K562 (cell line): ENCODE results near the gene PASD1. TPM values are rescaled to one million over a fixed set of nuclear protein-coding genes. Genes with fewer than 3 reads are reported as not detected.
"Not testable (repeated sequence)": the region's sequence is repeated elsewhere in the genome, so short reads cannot be mapped to it uniquely, and the experiment has no call there.

Experiments used
- ATAC-seq: fragments of 200-7000 bp; cut with Tn5 transposase; 3 replicates; pipeline ENCODE4 v1.9.1; 2020; ENCODE audit warnings: moderate library complexity
- BruUV-seq: library from RNA; stranded (reverse); fragments of 400-500 nt; replicated peaks from 2 replicates; lab custom pipeline; 2021; lab: Mats Ljungman, UMichigan
- CTCF ChIA-PET: fragments of 300-600 bp; formaldehyde crosslinking; extraction: SDS; loops from one replicate; lab custom pipeline; 2021; ENCODE audit warnings: low intra/inter-chr PET ratio; lab: Yijun Ruan, JAX
- POLR2A ChIA-PET: fragments of 300-600, 350-650 bp; sonication (Branson Sonifier 250); formaldehyde crosslinking; extraction: SDS; loops from one replicate; lab custom pipeline; 2021; ENCODE audit warnings: antibody characterized with exemption, inconsistent platforms; lab: Yijun Ruan, JAX
- DNase-seq, 4 experiments: peaks; one replicate each; pipeline versions ENCODE4 v3.0.0 to v3.0.0-alpha.2; 2011 to 2018; ENCODE audit warnings: low spot score in 3 of 4, mixed read lengths in 3 of 4; ENCODE audit errors: extremely low read depth in 1 of 4
- FAIRE-seq: peaks from 2 replicates; lab custom pipeline; 2011; peaks lifted over from hg19 to GRCh38; lab: Jason Lieb, UNC
- H2AFZ ChIP-seq: 2 replicates; pipeline ENCODE4 v1.6.0; 2011; ENCODE audit warnings: low read depth, low read length, control low read depth, inconsistent platforms
- H3K27ac ChIP-seq: fragments of 200-600 bp; 3 replicates; pipeline ENCODE4 v1.8.0; 2011; ENCODE audit warnings: low read depth, mild to moderate bottlenecking, control low read depth, inconsistent platforms, low read length, moderate library complexity, mixed read lengths; ENCODE audit errors: extremely low read depth
- H3K27me3 ChIP-seq, 2 experiments: fragments of 300-600 bp in 1 of 2; 2 replicates in 1 of 2; 3 replicates in 1 of 2; pipeline versions ENCODE4 v1.6.0 to v1.8.0; 2011; ENCODE audit warnings: inconsistent platforms in 2 of 2, low read length in 2 of 2, mild to moderate bottlenecking in 1 of 2, mixed read lengths in 1 of 2, moderate library complexity in 1 of 2; ENCODE audit not compliant: control insufficient read depth in 2 of 2, insufficient read depth in 2 of 2
- H3K36me3 ChIP-seq: fragments of 300-600 bp; 3 replicates; pipeline ENCODE4 v1.8.0; 2011; ENCODE audit warnings: mild to moderate bottlenecking, low read length, inconsistent platforms; ENCODE audit not compliant: control insufficient read depth, insufficient read depth
- H3K4me1 ChIP-seq, 2 experiments: fragments of 200-600 bp in 1 of 2; replicated peaks in 1 of 2; 2 replicates in 1 of 2; 3 replicates in 1 of 2; pipeline versions ENCODE4 v1.5.1 to v1.8.0; 2011; ENCODE audit warnings: inconsistent platforms in 2 of 2, low read length in 2 of 2, mild to moderate bottlenecking in 1 of 2, mixed read lengths in 1 of 2, moderate library complexity in 1 of 2; ENCODE audit not compliant: control insufficient read depth in 2 of 2, insufficient read depth in 2 of 2
- H3K4me2 ChIP-seq: 2 replicates; pipeline ENCODE4 v1.6.1; 2011; ENCODE audit warnings: low read length, control low read depth, inconsistent platforms, mixed read lengths; ENCODE audit not compliant: insufficient read depth
- H3K4me3 ChIP-seq: fragments of 200-600 bp; sonication (generic), shearing (Covaris generic); 2 replicates; pipeline ENCODE4 v1.5.1; 2016; ENCODE audit warnings: control low read depth, inconsistent platforms
- H3K79me2 ChIP-seq: fragments of 200-600 bp; 3 replicates; pipeline ENCODE4 v1.8.0; 2011; ENCODE audit warnings: low read length, inconsistent platforms; ENCODE audit not compliant: control insufficient read depth, insufficient read depth
- H3K9ac ChIP-seq, 2 experiments: 2 replicates each; pipeline versions ENCODE4 v1.6.0 to v1.6.1; 2011; ENCODE audit warnings: low read depth in 2 of 2, low read length in 2 of 2, control low read depth in 1 of 2, inconsistent platforms in 1 of 2, mild to moderate bottlenecking in 1 of 2, mixed read lengths in 1 of 2; ENCODE audit not compliant: insufficient read depth in 1 of 2
- H3K9me1 ChIP-seq: one replicate; pipeline ENCODE4 v1.6.0; 2011; ENCODE audit warnings: inconsistent platforms, mild to moderate bottlenecking, low read length, moderate library complexity; ENCODE audit not compliant: control insufficient read depth, insufficient read depth
- H3K9me3 ChIP-seq: replicated peaks from 2 replicates; pipeline ENCODE4 v1.5.1; 2011; ENCODE audit warnings: low read depth, low read length, inconsistent platforms; ENCODE audit not compliant: control insufficient read depth, insufficient read depth
- H4K20me1 ChIP-seq: replicated peaks from 2 replicates; pipeline ENCODE4 v1.6.1; 2011; ENCODE audit warnings: low read length, inconsistent platforms, mixed read lengths; ENCODE audit not compliant: control insufficient read depth, insufficient read depth
- ILF3 ChIP-seq: fragments of 450-650 bp; IDR thresholded peaks from 2 replicates; pipeline ENCODE4 v1.6.1; 2018; ENCODE audit warnings: antibody characterized with exemption, mild to moderate bottlenecking, moderate library complexity, borderline replicate concordance
- PCBP1 ChIP-seq: fragments of 200-400 bp; formaldehyde crosslinking; IDR thresholded peaks from 2 replicates; pipeline ENCODE4 v1.6.1; 2018; ENCODE audit warnings: mild to moderate bottlenecking, low read depth, low read length; ENCODE audit not compliant: poor library complexity, severe bottlenecking
- RBM25 ChIP-seq: fragments of 200-400 bp; formaldehyde crosslinking; IDR thresholded peaks from 2 replicates; pipeline ENCODE4 v1.6.1; 2018; ENCODE audit warnings: low read length, low read depth, moderate library complexity; ENCODE audit not compliant: severe bottlenecking
- ZNF146 ChIP-seq: IDR thresholded peaks from one replicate; pipeline ENCODE4 v1.6.1; 2018; ENCODE audit warnings: missing compliant biosample characterization; ENCODE audit not compliant: unreplicated experiment
- ZNF668 ChIP-seq: fragments of 250-450 bp; sonication (Bioruptor Pico); IDR thresholded peaks from 2 replicates; pipeline ENCODE4 v1.8.0; 2022; ENCODE audit warnings: mild to moderate bottlenecking, inconsistent platforms
- WGBS: fragments of 100-300 bp; shearing (Covaris generic); methylation state at CpG from one replicate; pipeline ENCODE4 v1.1.6; 2016; ENCODE audit warnings: low coverage, mixed read lengths; ENCODE audit not compliant: insufficient coverage; ENCODE audit errors: missing lambda C conversion rate; 5-methylcytosine and 5-hydroxymethylcytosine counted together
- in situ Hi-C: fragments of 300-500 bp; cut with MboI; formaldehyde crosslinking; loops from 4 replicates; pipeline ENCODE4 v1.15.0; 2018; ENCODE audit warnings: inconsistent platforms, mixed read lengths
- intact Hi-C: fragments of 100-400 bp; cut with micrococcal nuclease; formaldehyde crosslinking; loops from 2 replicates; pipeline ENCODE4 v1.14.2; 2022
- polyA plus RNA-seq, 8 experiments: library from polyadenylated mRNA; depleted of rRNA in 4 of 8; stranded (reverse) in 5 of 8; unstranded in 3 of 8; fragments of >200 nt; fragmentation: Nextera tagmentation in 2 of 8; fragmentation: Illumina TruSeq in 1 of 8; extraction: Ambion mirVana in 2 of 8; extraction: Trizol in 1 of 8; gene quantifications; 2 replicates each; pipeline versions ENCODE4 v1.2.1 to v1.2.3, GENCODE V29; 2011 to 2014; ENCODE audit warnings: inconsistent platforms in 1 of 8, missing spikeins in 1 of 8
- total RNA-seq, 7 experiments: library from RNA; depleted of rRNA in 6 of 7; stranded (reverse); fragments of >200 nt in 6 of 7; fragmentation: Illumina TruSeq in 2 of 7; extraction: Trizol in 2 of 7; gene quantifications; 2 replicates each; pipeline versions ENCODE4 v1.2.1 to v1.2.3, GENCODE V29; 2011 to 2021; ENCODE audit warnings: low replicate concordance in 1 of 7
- TF ChIP-seq, protein P1 (sequence below), 2 experiments: fragments of 450-650 bp in 1 of 2; sonication (generic) in 1 of 2; formaldehyde crosslinking; conservative IDR thresholded peaks; 2 replicates each; pipeline versions ENCODE4 v1.4.0 to v1.8.1; 2020 to 2022; ENCODE audit warnings: mild to moderate bottlenecking in 1 of 2, missing genetic modification reagents in 1 of 2
- TF ChIP-seq, protein P2 (sequence below): sonication (generic); formaldehyde crosslinking; IDR thresholded peaks from 2 replicates; pipeline ENCODE4 v1.8.1; 2023; ENCODE audit warnings: mild to moderate bottlenecking, missing genetic modification reagents
- TF ChIP-seq, protein P3 (sequence below): fragments of 450-650 bp; IDR thresholded peaks from 2 replicates; pipeline ENCODE4 v1.6.1; 2017; ENCODE audit warnings: antibody characterized with exemption

PASD1 gene
- total and polyA plus RNA-seq, 9 of the 15 experiments (the other 6 are each of a cell fraction or from before 2014, with no cell fraction given): 1.7 to 12.8 (median 9.6) TPM

DNA sequence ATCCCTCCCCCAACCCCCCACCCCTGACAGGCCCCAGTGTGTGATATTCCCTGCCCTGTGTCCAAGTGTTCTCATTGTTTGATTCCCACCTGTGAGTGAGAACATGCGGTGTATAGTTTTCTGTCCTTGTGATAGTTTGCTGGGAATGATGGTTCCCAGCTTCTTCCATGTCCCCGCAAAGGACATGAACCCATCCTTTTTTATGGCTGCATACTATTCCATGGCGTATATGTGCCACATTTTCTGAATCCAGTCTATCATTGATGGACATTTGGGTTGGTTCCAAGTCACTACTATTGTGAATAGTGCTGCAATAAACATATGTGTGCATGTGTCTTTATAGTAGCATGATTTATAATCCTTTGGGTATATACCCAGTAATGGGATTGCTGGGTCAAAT lies 29.9 kb downstream of the PASD1 start:
- H3K27me3 ChIP-seq, H4K20me1 ChIP-seq, in situ Hi-C loops, H3K79me2 ChIP-seq, ATAC-seq, FAIRE-seq, POLR2A ChIA-PET, BruUV-seq, DNase-seq, H3K36me3 ChIP-seq, H3K9ac ChIP-seq, CTCF ChIA-PET, H3K9me3 ChIP-seq, H3K4me3 ChIP-seq, H3K4me2 ChIP-seq, H3K9me1 ChIP-seq, H2AFZ ChIP-seq, H3K4me1 ChIP-seq, H3K27ac ChIP-seq, intact Hi-C loops: not testable (repeated sequence)
- TF ChIP-seq ZNF146 (CRISPR knock-in tag) (peak; percentile 88), RBM25 (peak; percentile 34)
- 18% methylated on average over 3 of the region's 3 CpGs for WGBS

DNA sequence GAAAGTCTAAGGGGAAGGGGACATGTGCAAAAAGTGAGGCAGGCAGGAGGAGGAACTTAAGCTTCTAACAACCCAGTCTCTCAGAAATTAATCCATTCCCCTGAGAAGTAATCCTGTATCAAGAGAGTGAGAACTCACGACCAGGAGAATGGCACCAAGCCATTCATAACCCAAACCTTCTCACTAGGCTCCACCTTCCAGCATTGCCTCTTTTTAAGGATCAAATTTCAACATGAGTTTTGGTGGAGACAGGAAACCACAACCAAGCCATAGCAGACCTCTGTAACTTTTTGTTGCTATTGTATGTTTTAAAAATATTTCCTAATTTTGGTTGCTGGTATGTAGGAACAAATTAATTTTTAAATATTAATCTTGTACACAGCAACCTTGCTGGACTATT lies 32.8 kb downstream of the PASD1 start:
- ATAC-seq: peak; percentile 48; the same call in 1 of the 3 replicates
- H3K79me2 ChIP-seq: no peaks in the 10 kb centered on the region
- H3K4me1 ChIP-seq: no peaks in the 10 kb centered on the region
- 0% methylated on average over 1 of the region's 1 CpG for WGBS
- BruUV-seq: no TSS peak
- no peaks in the 10 kb centered on the region for H3K27me3 ChIP-seq
- H3K9me1 ChIP-seq: no peaks in the 10 kb centered on the region
- POLR2A ChIA-PET: no interaction called here
- no peak overlapping the region for H3K9ac ChIP-seq
- intact Hi-C loops: no loop called here
- CTCF ChIA-PET: no interaction called here
- no peak for FAIRE-seq
- H3K4me2 ChIP-seq: no peak overlapping the region
- TF ChIP-seq, protein P1, sequence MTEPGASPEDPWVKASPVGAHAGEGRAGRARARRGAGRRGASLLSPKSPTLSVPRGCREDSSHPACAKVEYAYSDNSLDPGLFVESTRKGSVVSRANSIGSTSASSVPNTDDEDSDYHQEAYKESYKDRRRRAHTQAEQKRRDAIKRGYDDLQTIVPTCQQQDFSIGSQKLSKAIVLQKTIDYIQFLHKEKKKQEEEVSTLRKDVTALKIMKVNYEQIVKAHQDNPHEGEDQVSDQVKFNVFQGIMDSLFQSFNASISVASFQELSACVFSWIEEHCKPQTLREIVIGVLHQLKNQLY (CRISPR knock-in tag; conservative IDR thresholded peaks at IDR 0.05): no peak
- TF ChIP-seq ZNF668 (no peak), PCBP1 (no peak), ILF3 (no peak)
- TF ChIP-seq, protein P2, sequence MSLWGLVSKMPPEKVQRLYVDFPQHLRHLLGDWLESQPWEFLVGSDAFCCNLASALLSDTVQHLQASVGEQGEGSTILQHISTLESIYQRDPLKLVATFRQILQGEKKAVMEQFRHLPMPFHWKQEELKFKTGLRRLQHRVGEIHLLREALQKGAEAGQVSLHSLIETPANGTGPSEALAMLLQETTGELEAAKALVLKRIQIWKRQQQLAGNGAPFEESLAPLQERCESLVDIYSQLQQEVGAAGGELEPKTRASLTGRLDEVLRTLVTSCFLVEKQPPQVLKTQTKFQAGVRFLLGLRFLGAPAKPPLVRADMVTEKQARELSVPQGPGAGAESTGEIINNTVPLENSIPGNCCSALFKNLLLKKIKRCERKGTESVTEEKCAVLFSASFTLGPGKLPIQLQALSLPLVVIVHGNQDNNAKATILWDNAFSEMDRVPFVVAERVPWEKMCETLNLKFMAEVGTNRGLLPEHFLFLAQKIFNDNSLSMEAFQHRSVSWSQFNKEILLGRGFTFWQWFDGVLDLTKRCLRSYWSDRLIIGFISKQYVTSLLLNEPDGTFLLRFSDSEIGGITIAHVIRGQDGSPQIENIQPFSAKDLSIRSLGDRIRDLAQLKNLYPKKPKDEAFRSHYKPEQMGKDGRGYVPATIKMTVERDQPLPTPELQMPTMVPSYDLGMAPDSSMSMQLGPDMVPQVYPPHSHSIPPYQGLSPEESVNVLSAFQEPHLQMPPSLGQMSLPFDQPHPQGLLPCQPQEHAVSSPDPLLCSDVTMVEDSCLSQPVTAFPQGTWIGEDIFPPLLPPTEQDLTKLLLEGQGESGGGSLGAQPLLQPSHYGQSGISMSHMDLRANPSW (CRISPR knock-in tag): no peak
- TF ChIP-seq, protein P3, sequence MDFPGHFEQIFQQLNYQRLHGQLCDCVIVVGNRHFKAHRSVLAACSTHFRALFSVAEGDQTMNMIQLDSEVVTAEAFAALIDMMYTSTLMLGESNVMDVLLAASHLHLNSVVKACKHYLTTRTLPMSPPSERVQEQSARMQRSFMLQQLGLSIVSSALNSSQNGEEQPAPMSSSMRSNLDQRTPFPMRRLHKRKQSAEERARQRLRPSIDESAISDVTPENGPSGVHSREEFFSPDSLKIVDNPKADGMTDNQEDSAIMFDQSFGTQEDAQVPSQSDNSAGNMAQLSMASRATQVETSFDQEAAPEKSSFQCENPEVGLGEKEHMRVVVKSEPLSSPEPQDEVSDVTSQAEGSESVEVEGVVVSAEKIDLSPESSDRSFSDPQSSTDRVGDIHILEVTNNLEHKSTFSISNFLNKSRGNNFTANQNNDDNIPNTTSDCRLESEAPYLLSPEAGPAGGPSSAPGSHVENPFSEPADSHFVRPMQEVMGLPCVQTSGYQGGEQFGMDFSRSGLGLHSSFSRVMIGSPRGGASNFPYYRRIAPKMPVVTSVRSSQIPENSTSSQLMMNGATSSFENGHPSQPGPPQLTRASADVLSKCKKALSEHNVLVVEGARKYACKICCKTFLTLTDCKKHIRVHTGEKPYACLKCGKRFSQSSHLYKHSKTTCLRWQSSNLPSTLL: no peak
- H4K20me1 ChIP-seq: no peaks in the 10 kb centered on the region
- H3K9me3 ChIP-seq: no peaks in the 10 kb centered on the region
- H3K4me3 ChIP-seq: no peak overlapping the region
- in situ Hi-C loops: no loop called here
- no peak overlapping the region for H2AFZ ChIP-seq
- H3K27ac ChIP-seq: no peak overlapping the region
- no peaks in the 10 kb centered on the region for H3K36me3 ChIP-seq
- peak in 1 of 4 experiments; percentile 5 for DNase-seq
